GM12874 (cell line): ENCODE results near the gene KASH5.

Experiments
- TF ChIP-seq, protein P1 (sequence below): IDR thresholded peaks from 2 replicates; pipeline ENCODE4 v1.5.1; 2011; ENCODE audit warnings: low read depth, mild to moderate bottlenecking, control low read depth, low read length, moderate library complexity; ENCODE audit not compliant: insufficient read depth

KASH5 gene

DNA sequence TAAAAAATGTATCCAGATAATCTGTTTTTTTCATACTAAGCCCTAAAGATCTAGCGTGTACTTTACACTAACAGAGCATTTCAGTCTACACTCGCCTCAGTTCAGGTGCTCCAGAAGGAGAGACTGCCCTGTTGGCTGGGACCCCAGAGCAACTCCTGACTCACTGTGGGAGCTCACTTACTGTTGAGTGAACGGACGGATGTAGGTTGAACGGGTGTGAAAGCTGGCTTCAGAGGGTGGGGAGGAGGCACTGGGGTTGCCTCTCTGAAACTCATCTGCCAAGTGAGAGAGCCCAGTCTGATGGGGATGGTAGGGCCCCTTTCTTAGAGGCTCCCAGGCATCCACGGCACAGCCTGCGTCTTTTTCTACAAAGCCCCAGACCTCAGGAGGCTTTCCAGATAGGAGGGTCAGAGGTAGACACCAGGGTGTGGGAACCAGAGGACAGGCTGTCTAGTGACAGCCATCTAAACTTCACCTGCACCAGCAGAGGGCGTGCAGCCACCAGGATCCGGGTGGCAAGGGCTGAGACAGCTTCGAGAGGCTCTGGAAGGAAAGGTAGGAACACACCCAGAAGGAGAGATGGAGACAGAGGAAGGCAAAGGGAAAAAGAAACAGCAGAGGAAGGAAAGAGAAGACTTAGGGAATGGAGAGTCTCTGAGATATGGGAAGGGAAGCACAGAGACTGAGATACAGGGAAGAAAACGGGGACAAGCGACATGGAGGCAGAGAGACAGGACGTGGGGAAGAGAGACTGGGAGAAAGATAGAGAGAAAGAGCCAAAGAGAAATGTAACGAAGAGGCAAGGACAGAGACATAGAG is 3.7 kb downstream of the KASH5 start:
- TF ChIP-seq, protein P1, sequence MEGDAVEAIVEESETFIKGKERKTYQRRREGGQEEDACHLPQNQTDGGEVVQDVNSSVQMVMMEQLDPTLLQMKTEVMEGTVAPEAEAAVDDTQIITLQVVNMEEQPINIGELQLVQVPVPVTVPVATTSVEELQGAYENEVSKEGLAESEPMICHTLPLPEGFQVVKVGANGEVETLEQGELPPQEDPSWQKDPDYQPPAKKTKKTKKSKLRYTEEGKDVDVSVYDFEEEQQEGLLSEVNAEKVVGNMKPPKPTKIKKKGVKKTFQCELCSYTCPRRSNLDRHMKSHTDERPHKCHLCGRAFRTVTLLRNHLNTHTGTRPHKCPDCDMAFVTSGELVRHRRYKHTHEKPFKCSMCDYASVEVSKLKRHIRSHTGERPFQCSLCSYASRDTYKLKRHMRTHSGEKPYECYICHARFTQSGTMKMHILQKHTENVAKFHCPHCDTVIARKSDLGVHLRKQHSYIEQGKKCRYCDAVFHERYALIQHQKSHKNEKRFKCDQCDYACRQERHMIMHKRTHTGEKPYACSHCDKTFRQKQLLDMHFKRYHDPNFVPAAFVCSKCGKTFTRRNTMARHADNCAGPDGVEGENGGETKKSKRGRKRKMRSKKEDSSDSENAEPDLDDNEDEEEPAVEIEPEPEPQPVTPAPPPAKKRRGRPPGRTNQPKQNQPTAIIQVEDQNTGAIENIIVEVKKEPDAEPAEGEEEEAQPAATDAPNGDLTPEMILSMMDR, result peak; percentile 89

DNA sequence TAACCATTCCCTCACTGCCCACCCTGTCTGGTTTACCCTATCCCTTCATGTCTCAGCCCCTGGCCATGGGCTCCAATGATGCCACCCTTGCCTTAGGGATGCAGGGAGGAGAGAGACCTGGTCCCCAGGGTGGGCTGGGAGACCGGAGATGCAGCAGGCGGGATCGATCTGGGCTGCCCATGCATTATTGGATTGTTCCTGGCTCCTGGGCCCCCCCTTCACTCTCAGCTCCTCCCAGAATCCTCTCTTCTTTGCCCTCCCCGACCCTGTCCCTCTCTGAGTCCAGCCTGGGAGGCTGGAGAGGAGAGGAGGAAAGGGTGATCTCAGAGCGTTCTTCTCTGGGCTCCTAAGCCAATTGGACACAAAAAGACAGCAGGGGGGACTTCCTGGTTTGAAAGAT is 5.8 kb downstream of the KASH5 start:
- TF ChIP-seq, protein P1, result no peak

DNA sequence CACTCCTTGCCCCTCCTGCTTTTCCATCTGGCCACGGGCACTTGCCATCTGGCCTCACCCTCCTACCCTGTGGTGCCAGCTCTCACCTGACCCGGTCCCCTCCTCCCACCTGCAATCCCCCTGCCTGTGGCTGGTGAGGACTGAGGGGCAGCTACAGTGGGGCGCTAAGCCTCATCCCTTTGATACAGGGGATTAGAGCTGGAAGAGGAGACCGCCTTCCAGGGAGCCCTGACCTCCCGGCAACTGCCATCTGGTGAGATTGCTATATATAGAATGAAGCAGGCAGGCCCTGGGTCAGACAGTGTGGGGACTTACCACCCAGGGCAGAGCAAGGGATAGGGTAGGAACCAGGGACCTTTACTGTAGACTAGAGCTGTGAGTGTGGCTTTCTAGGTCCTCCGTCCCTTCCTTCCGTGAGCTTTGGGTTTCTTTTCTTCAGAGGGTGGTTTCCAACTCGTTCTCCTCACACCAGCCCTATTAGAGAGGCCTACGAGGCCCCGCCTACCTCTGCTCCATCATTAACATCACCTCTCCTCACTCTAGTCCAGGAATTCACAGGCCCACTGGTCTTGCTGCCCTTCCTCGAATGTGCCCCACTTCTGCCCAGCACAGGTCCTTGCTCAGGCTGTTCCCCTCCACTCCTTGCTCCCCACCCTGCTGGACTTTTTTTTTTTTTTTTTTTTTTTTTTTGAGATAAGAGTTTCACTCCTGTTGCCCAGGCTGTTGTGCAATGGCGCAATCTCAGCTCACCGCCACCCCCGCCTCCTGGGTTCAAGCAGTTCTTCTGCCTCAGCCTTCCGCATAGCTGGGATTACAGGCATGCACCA is 7.7 kb downstream of the KASH5 start:
- TF ChIP-seq, protein P1, result no peak

DNA sequence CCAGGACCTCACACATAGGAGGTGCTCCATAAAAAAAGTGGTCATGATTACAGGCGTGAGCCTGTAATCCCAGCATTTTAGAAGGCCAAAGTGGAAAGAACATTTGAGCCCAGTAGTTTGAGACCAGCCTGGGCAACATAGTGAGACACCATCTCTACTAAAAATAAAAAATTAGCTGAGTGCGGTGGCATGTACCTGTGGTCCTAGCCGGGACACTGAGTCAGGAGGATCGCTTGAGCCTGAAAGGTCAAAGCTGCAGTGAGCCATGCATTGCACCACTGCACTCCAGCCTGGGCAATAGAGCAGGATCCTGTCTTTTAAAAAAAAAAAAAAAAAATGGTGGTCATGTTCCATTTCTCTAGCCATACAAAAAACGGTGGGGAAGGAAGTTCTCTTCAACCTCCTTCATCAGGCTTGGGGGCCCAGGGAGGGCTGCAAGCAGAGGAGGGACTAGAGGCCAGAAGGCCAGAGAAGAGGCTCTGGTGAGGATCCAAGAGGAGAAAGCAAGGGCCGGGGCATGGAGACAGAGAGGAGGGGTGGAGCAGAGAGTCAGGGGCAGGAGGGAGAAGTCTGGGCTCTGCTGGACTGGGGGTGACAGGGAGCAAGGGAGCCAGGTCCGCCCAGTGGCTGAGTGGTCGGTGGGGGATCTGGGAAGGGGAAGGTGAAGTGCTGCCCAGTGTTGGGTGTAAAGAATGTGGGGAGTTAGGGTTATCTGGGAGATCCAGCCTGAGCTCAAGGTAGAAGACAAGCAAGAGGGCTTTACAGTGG is 8.9 kb downstream of the KASH5 start:
- TF ChIP-seq, protein P1, result no peak

DNA sequence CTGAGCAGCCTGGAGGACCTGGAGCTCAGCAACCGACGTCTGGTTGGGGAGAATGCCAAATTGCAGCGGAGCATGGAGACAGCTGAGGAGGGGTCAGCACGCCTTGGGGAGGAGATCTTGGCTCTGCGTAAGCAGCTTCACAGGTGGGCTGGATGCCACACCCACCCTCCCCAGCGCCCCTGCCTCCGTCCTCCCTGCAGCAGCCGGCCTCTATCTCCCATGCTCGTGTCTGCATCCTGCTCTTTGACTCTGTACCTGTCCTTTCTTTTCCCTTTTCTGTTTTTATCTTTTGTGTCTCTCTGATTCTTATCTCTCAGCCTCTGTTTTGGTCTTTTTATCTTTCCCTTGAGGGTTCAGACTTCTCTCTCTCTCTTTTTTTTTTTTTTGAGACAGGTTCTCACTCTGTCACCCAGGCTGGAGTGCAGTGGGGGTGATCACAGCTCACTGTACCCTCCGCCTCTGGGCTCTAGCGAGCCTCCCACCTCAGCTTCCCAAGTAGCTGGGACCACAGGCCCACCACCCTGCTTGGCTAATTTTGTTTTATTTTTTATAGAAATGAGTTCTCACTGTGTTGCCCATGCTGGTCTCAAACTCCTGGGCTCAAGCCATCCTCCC is 10.1 kb downstream of the KASH5 start:
- TF ChIP-seq, protein P1, result no peak

DNA sequence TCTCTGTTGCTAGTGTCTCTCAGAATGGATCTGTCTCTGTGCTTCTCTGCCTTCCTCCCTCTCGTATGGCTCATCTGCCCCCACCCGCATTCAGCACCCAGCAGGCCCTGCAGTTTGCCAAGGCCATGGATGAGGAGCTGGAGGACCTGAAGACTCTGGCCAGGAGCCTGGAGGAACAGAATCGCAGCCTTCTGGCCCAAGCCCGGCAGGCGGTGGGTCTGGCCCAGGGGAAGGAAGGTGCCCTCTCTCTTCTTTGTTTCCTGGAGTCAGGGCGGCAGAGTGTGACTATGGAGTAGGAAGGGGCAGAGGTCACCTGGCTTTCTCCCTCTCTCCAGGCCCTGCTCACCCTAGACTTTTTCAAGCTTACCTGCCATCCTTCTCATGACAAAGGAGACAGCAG is 10.9 kb downstream of the KASH5 start:
- TF ChIP-seq, protein P1, result no peak
